Bronchus fibroblast of lung (primary cell): ENCODE measurements around the gene OPN3. TPM values are rescaled to one million over a fixed set of nuclear protein-coding genes. Genes with fewer than 3 reads are reported as not detected.

Source experiments
- total RNA-seq: library from RNA; depleted of rRNA; stranded (reverse); fragments of >200 nt; gene quantifications from 2 replicates; pipeline ENCODE4 v1.2.3, GENCODE V29; 2015

The OPN3 gene
- total RNA-seq = 35.6 and 35.7 TPM in 2 replicates

DNA sequence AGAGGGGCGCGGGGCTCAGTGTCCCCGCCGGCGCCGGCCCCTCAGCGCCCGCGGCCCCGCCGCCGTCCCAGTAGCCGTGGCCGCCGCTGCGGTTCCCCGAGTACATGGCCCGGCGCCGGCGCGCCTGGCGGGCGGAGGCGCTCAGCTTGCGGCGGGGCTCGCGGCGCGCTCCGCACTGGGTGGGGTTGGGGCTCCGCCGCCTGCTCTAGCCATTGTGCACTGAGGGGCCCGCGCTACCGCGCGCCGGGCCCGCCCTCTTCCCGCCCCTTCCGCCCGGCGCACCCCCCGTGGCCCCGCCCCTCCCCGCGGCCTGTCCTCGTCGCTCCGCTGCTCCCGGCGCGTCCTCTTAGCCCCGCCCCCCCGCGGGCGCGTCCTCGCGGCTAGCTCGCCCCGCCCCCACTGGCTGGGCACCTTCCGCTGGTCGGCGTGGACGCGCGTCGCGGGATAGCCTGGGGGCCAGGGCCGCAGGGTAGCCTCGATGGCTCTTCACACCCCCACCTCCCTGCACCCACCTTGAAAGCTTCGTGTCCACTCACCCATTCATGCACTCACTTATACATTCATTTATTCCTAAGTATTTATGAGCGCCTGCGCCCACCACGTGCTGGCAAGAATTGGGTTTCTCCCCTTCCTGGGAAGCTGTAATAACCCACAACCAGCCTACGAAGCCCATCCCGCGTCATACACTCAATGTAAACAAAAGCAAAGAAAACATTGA, at the start of gene OPN3, which contains the start of gene CHML:
Gene OPN3 (minus strand): TSS at position 221 of the 718 bp plus-strand sequence. CDS start 115 bp downstream, at position 106.
Gene CHML (minus strand): TSS at position 221 of the 718 bp plus-strand sequence. CDS start 4,603 bp downstream, outside the sequence.

GRCh38 chr1:241652012-241652411, 11.8 kb upstream of the OPN3 start, which contains the start of gene WDR64:
TSS of gene WDR64 (plus strand) at chr1:241652281. CDS start at chr1:241652485, 204 bp downstream.

Other genes starting within 250 kb of the OPN3 start
- 109 and 128 TPM in 2 replicates for gene FH, start 120.6 kb downstream of the OPN3 start, total RNA-seq
- gene KMO, start 108.0 kb downstream of the OPN3 start, total RNA-seq = not detected in 2 replicates
- gene CHML, start within 50 bp of the OPN3 start, total RNA-seq = 8.4 and 10.1 TPM in 2 replicates
- not detected in 2 replicates for gene WDR64, start 11.9 kb upstream of the OPN3 start, total RNA-seq
- gene EXO1, start 207.8 kb upstream of the OPN3 start, total RNA-seq = 16.6 and 24.7 TPM in 2 replicates